ENCODE data around the gene TRPV3.

Gene TRPV3

GRCh38 chr17:3557768-3558583, at the start of gene TRPV3:
Gene TRPV3, minus strand, starts transcription at chr17:3557812. Its CDS starts 2,962 bp downstream, at chr17:3554850.
- TF ChIP-seq EZH2phosphoT487 (conservative IDR thresholded peaks at IDR 0.05; ENCODE audit: low read length) (no peak), CTCF (IDR thresholded peaks at IDR 0.05; ENCODE audit: insufficient read depth, low read length, poor library complexity, severe bottlenecking) (no peak)
- Histone ChIP-seq H3K36me3 (ENCODE audit: low read length) (no peaks in the 10 kb centered on the region), H3K4me3 (ENCODE audit: insufficient read depth, low read length, poor library complexity, severe bottlenecking) (no peak within 1 kb of the TSS), H3K9me3 (ENCODE audit: insufficient read depth, low read length) (no peaks in the 10 kb centered on the region), H2AFZ (ENCODE audit: low read depth, low read length, severe bottlenecking) (no peak within 1 kb of the TSS), H3K27ac (ENCODE audit: low read depth, low read length) (no peak within 1 kb of the TSS), H3K9ac (ENCODE audit: low read length) (no peak within 1 kb of the TSS), H3K9me2 (replicated peaks; ENCODE audit: insufficient read depth, low read length) (no peaks in the 10 kb centered on the region), H3K79me2 (ENCODE audit: insufficient read depth, low read length) (no peaks in the 10 kb centered on the region), H4K20me1 (ENCODE audit: low read depth, low read length) (no peaks in the 10 kb centered on the region), H3K4me2 (ENCODE audit: low read depth, low read length, poor library complexity, severe bottlenecking) (no peak within 1 kb of the TSS), H3F3A (ENCODE audit: insufficient read depth) (no peaks in the 10 kb centered on the region; the same call in 1 of the 2 replicates), H3K27me3 (ENCODE audit: low read length) (no peaks in the 10 kb centered on the region)

DNA sequence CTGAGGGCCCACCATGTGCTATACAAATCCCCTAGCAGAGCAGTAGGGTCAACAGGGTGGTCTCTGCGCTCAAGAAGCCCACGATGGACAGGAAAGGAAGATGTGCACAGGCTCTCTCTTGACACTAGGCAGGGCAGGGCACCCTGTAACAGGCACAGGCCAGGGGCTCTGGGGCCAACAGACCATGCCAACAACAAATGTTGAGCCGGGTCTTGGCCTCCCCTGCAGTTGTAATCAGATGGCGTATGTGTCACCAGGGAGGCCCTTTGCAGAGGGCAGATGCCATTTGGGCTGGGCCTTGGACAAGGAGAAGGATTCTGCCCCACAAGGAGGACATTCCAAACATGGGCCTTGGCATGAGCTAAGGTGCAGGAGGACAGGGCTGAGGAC, 46.3 kb upstream of the TRPV3 start:
- Histone ChIP-seq H3K4me3 (ENCODE audit: insufficient read depth, low read length, poor library complexity, severe bottlenecking) (no peak overlapping the region), H3K36me3 (ENCODE audit: low read length) (no peaks in the 10 kb centered on the region), H3K9me2 (replicated peaks; ENCODE audit: insufficient read depth, low read length) (no peaks in the 10 kb centered on the region), H3K9me3 (ENCODE audit: insufficient read depth, low read length) (no peaks in the 10 kb centered on the region), H4K20me1 (ENCODE audit: low read depth, low read length) (no peaks in the 10 kb centered on the region), H3K4me2 (ENCODE audit: low read depth, low read length, poor library complexity, severe bottlenecking) (no peak overlapping the region), H3K27me3 (ENCODE audit: low read length) (no peaks in the 10 kb centered on the region), H3K9ac (ENCODE audit: low read length) (no peak overlapping the region), H3F3A (ENCODE audit: insufficient read depth) (no peaks in the 10 kb centered on the region), H2AFZ (ENCODE audit: low read depth, low read length, severe bottlenecking) (no peak overlapping the region), H3K79me2 (ENCODE audit: insufficient read depth, low read length) (no peaks in the 10 kb centered on the region), H3K27ac (ENCODE audit: low read depth, low read length) (no peak overlapping the region)
- no peak for TF ChIP-seq EZH2phosphoT487 (conservative IDR thresholded peaks at IDR 0.05; ENCODE audit: low read length)

DNA sequence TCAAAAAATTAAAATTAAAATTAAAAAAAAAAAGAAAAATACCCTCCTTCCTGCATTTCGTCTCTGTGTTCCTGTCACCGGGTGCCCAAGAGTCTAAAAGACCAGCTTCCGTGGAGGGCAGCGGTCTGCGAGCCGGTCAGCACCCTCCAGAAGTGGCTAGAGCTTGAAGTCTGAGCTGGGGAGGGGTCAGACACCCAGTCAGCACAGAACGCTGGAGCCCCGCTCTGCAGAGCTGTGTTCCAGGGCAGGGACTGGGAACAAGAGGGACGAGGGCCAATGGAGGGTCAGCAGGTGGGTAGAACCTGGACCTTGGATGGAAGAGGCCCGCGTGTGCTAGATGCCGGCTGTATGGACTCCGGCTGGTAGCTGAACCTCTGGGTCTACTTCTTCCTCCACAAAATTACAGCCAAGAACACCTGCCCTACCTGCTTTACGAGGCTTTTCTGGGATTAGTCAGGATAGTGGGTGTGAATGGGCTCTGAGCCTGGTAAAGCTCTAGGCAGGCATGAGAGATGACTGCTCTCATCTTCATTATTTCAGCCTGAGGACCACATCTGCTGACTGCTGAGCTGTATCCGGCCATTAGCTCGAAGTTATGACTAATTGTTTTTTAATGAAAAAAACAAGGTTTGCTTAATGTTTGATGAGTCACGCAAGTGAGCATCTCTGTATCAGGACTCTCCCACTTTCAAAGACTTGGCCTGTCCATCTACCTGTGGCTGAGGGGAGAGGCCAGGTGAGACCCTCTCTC, 45.7 kb upstream of the TRPV3 start:
- TF ChIP-seq CTCF (IDR thresholded peaks at IDR 0.05; ENCODE audit: insufficient read depth, low read length, poor library complexity, severe bottlenecking) (no peak), EZH2phosphoT487 (conservative IDR thresholded peaks at IDR 0.05; ENCODE audit: low read length) (no peak)
- H3K36me3 ChIP-seq (ENCODE audit: low read length), result no peaks in the 10 kb centered on the region
- H3K4me2 ChIP-seq (ENCODE audit: low read depth, low read length, poor library complexity, severe bottlenecking), result no peak overlapping the region
- H3K4me3 ChIP-seq (ENCODE audit: insufficient read depth, low read length, poor library complexity, severe bottlenecking), result no peak overlapping the region
- H3K79me2 ChIP-seq (ENCODE audit: insufficient read depth, low read length), result no peaks in the 10 kb centered on the region
- no peaks in the 10 kb centered on the region for H4K20me1 ChIP-seq (ENCODE audit: low read depth, low read length)
- H3F3A ChIP-seq (ENCODE audit: insufficient read depth), result no peaks in the 10 kb centered on the region
- H2AFZ ChIP-seq (ENCODE audit: low read depth, low read length, severe bottlenecking), result no peak overlapping the region
- no peaks in the 10 kb centered on the region for H3K27me3 ChIP-seq (ENCODE audit: low read length)
- no peaks in the 10 kb centered on the region for H3K9me2 ChIP-seq (replicated peaks; ENCODE audit: insufficient read depth, low read length)
- no peak overlapping the region for H3K9ac ChIP-seq (ENCODE audit: low read length)
- no peaks in the 10 kb centered on the region for H3K9me3 ChIP-seq (ENCODE audit: insufficient read depth, low read length)
- H3K27ac ChIP-seq (ENCODE audit: low read depth, low read length), result no peak overlapping the region

DNA sequence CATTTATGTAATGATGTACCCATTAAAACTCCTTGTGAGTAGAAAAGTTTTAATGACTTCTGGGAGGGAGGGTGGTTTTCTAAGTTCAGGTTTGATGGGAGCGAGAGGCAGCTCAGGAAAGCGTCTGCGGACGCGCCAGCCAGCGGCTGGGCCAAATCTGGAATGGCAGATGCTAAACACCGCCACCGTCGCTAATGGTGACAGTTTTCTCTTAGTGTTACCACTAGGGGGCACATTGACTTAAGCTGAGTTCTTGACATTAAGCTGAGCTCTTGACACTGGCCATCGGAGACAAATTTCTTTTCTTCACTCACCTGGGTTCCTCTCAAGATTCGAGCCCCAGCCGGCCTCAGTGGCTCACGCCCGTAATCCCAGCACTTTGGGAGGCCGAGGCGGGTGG, 44.9 kb upstream of the TRPV3 start:
- H3K9ac ChIP-seq (ENCODE audit: low read length), result no peak overlapping the region
- H3K36me3 ChIP-seq (ENCODE audit: low read length), result no peaks in the 10 kb centered on the region
- no peaks in the 10 kb centered on the region for H3K9me2 ChIP-seq (replicated peaks; ENCODE audit: insufficient read depth, low read length)

More for the DNA sequence above, 44.9 kb upstream of the TRPV3 start:
- H2AFZ ChIP-seq (ENCODE audit: low read depth, low read length, severe bottlenecking), result no peak overlapping the region
- no peak overlapping the region for H3K4me3 ChIP-seq (ENCODE audit: insufficient read depth, low read length, poor library complexity, severe bottlenecking)
- H3K27ac ChIP-seq (ENCODE audit: low read depth, low read length), result no peak overlapping the region
- H4K20me1 ChIP-seq (ENCODE audit: low read depth, low read length), result no peaks in the 10 kb centered on the region
- H3K4me2 ChIP-seq (ENCODE audit: low read depth, low read length, poor library complexity, severe bottlenecking), result no peak overlapping the region
- no peaks in the 10 kb centered on the region for H3F3A ChIP-seq (ENCODE audit: insufficient read depth)
- no peaks in the 10 kb centered on the region for H3K27me3 ChIP-seq (ENCODE audit: low read length)
- H3K79me2 ChIP-seq (ENCODE audit: insufficient read depth, low read length), result no peaks in the 10 kb centered on the region
- H3K9me3 ChIP-seq (ENCODE audit: insufficient read depth, low read length), result no peaks in the 10 kb centered on the region
- TF ChIP-seq CTCF (IDR thresholded peaks at IDR 0.05; ENCODE audit: insufficient read depth, low read length, poor library complexity, severe bottlenecking) (peak; percentile 27), EZH2phosphoT487 (conservative IDR thresholded peaks at IDR 0.05; ENCODE audit: low read length) (no peak)

Data from SU-DHL-6 (cell line).